HepG2 (cell line): Measurements from ENCODE around the gene PLCB1.

ENCODE experiments used
- EZH2 ChIP-seq: conservative IDR thresholded peaks from 2 replicates; pipeline ENCODE4 v1.6.1; 2012; ENCODE audit warnings: mild to moderate bottlenecking, low read depth, low read length, moderate library complexity
- POLR2AphosphoS5 ChIP-seq: IDR thresholded peaks from 2 replicates; pipeline ENCODE4 v1.6.1; 2012; ENCODE audit warnings: low read depth, low read length
- U2AF1 ChIP-seq: fragments of 200-400 bp; formaldehyde crosslinking; optimal IDR thresholded peaks from 2 replicates; pipeline ENCODE3; 2017; ENCODE audit warnings: mild to moderate bottlenecking, low read depth, low read length
- YY1 ChIP-seq: IDR thresholded peaks from 2 replicates; pipeline ENCODE4 v1.6.1; 2011; ENCODE audit warnings: low read length, low read depth, moderate library complexity, mild to moderate bottlenecking; ENCODE audit not compliant: insufficient read depth, insufficient replicate concordance
- ZBTB3 ChIP-seq: sonication (generic); formaldehyde crosslinking; IDR thresholded peaks from 2 replicates; pipeline ENCODE4 v1.4.0; 2020; ENCODE audit warnings: low read depth, mild to moderate bottlenecking, moderate library complexity, missing genetic modification reagents, borderline replicate concordance
- ZNF501 ChIP-seq: sonication (generic); formaldehyde crosslinking; IDR thresholded peaks from 2 replicates; pipeline ENCODE4 v1.5.1; 2020; ENCODE audit warnings: mild to moderate bottlenecking, moderate library complexity, missing genetic modification reagents
- TF ChIP-seq, protein P1 (sequence below): sonication (generic); formaldehyde crosslinking; IDR thresholded peaks from 2 replicates; pipeline ENCODE4 v1.5.0; 2020; ENCODE audit warnings: mild to moderate bottlenecking, missing genetic modification reagents, moderate library complexity
- TF ChIP-seq, protein P2 (sequence below): sonication (generic); formaldehyde crosslinking; IDR thresholded peaks from 2 replicates; pipeline ENCODE4 v1.5.1; 2020; ENCODE audit warnings: missing genetic modification reagents, mild to moderate bottlenecking, borderline replicate concordance

DNA sequence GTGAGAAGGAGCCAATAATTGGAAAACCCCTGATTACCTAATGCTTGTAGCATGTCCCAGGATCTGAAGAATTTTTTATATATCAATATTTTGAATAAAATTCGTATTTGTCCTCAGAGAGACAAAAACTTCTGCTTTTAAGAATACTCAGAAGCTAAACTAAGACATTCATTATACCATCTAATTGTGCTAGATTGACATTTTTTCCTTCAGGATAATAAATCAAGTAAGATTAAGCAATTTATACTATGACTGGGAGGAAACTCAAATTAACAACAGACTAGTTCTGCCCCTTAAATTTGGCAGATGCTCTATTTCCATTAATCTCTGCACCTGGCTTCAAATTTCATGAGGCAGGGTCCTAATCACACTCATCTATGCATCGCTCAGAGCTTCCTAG, 291.4 kb downstream of the PLCB1 start:
- TF ChIP-seq YY1, result no peak
- TF ChIP-seq, protein P1, sequence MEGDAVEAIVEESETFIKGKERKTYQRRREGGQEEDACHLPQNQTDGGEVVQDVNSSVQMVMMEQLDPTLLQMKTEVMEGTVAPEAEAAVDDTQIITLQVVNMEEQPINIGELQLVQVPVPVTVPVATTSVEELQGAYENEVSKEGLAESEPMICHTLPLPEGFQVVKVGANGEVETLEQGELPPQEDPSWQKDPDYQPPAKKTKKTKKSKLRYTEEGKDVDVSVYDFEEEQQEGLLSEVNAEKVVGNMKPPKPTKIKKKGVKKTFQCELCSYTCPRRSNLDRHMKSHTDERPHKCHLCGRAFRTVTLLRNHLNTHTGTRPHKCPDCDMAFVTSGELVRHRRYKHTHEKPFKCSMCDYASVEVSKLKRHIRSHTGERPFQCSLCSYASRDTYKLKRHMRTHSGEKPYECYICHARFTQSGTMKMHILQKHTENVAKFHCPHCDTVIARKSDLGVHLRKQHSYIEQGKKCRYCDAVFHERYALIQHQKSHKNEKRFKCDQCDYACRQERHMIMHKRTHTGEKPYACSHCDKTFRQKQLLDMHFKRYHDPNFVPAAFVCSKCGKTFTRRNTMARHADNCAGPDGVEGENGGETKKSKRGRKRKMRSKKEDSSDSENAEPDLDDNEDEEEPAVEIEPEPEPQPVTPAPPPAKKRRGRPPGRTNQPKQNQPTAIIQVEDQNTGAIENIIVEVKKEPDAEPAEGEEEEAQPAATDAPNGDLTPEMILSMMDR (CRISPR knock-in tag), result no peak
- TF ChIP-seq POLR2AphosphoS5, result no peak
- no peak for TF ChIP-seq EZH2
- no peak for TF ChIP-seq U2AF1
- no peak for TF ChIP-seq ZNF501
- no peak for TF ChIP-seq ZBTB3 (CRISPR knock-in tag)
- TF ChIP-seq, protein P2, sequence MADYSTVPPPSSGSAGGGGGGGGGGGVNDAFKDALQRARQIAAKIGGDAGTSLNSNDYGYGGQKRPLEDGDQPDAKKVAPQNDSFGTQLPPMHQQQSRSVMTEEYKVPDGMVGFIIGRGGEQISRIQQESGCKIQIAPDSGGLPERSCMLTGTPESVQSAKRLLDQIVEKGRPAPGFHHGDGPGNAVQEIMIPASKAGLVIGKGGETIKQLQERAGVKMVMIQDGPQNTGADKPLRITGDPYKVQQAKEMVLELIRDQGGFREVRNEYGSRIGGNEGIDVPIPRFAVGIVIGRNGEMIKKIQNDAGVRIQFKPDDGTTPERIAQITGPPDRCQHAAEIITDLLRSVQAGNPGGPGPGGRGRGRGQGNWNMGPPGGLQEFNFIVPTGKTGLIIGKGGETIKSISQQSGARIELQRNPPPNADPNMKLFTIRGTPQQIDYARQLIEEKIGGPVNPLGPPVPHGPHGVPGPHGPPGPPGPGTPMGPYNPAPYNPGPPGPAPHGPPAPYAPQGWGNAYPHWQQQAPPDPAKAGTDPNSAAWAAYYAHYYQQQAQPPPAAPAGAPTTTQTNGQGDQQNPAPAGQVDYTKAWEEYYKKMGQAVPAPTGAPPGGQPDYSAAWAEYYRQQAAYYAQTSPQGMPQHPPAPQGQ (CRISPR knock-in tag), result no peak
